GM19452 (cell line): Measurements from ENCODE around the gene PLCB1.

Source experiments
- ATAC-seq: cut with Tn5 transposase; IDR thresholded peaks from one replicate; pipeline ENCODE4 v1.9.1; 2021; ENCODE audit not compliant: unreplicated experiment

PLCB1 gene

GRCh38 chr20:8474027-8474668, 342.1 kb downstream of the PLCB1 start:
- no peak for ATAC-seq

DNA sequence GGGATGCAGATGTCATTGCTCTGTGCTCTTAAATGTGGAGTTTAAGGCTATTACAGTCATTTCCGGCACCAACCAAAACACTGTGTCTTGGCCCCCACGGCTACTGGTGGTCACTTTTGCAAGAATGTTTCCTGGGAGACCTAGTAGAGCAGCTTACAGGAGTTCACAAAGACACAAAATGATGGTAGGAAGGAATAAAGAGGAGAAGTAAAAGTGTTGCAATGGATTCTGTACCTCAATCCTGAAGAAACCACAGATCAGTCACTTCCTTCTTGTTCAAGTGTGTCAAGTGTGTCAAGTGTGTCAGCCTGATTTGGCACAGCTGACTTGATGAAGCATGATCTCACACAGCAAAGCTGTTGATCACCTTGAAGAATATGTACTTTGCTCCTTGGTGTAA, 344.0 kb downstream of the PLCB1 start:
- no peak for ATAC-seq

GRCh38 chr20:8480597-8480996, 348.5 kb downstream of the PLCB1 start:
- no peak for ATAC-seq

DNA sequence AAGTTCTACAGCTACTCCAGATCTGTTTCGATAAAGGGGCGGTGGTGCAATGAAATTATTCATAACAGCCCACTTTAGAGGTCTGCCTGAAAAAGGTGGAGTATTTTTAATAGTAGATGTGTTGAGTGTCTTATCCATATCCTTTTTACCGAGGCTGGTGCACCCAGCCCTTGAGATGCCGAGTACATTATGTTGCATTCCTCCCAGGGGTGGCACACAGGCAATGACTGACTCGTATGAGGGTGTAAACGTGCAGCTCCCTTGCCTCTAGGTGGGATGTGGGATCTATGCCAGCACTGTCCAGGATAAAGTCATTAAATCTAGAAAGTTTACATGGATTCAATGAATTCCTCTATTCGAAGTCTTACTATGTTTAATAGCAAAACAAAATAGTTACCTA, 355.6 kb downstream of the PLCB1 start:
- ATAC-seq = no peak

DNA sequence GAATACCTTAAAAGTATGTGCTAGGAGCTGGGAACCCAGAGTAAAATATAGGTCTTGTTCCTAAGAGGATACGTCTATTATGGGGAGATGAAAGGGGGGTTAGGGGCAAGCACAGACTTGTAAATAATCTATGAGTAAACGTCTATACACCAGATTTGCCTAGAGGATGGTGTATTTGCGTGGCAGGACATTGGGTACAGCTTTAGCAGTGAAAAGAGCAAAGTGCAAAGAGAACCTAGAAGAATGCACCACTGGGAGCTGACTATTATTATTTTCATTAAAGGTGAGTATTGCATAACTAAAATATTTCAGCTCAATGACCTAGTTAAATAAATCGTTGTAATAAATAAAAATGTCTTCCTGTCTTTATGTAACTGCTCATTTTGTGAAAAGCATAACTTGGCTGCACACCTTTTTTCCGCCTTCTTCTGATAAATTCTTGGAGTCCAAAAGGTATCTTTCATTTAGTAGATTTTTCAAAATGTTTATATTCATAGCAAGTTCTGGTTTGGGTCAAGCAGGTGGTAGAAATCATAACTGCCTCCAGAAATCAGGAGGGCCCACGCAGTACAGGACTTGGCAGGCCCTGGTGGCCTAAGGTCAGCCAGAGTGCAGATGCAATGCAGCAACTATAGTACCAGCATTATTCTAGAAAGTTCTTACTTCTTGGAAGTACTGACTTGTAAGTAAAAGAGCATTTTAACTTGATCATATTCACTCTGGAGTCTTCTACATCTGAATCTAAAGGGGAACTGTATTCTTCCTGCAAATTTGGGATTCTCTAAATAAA, 357.2 kb downstream of the PLCB1 start:
- ATAC-seq = no peak

DNA sequence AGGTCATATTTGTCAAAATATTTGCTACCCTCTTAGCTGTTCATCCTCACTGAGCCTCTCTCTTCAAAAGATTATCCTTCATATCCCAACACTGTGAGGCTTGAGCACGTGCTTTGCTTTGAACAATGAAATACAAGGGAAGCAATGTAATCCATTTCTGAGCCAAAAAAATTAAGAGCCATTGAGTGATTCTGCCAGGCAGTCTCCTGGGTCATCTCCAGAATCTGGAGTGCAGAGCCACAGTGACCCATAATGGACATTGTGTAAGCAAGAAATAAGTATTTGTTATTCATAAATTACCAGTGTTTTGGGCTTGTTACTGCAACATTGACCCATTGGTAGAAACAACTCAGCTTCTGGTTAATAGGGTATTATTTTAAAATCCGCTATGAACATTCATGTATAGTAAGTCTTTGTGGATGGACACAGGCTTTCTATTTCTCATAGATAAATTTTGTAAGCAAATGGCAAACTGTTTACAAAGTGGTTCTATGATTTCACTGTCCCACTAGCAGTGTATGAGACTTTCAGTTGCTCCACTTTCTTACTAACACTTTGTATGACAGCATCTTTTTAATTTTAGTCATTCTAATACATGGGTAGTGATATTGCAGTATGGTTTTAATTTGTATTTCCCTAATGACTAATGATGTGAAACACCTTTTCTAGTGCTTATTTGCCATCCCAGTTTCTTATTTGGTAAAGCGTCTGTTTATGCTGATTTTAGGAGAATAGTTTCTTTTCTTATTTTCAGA, 358.2 kb downstream of the PLCB1 start:
- ATAC-seq = no peak

GRCh38 chr20:8492173-8492572, 360.1 kb downstream of the PLCB1 start:
- ATAC-seq = no peak

GRCh38 chr20:8498571-8498970, 366.5 kb downstream of the PLCB1 start:
- ATAC-seq = no peak

- ATAC-seq = no peak
Observed at GRCh38 chr20:8504030-8504429, 372.0 kb downstream of the PLCB1 start.

DNA sequence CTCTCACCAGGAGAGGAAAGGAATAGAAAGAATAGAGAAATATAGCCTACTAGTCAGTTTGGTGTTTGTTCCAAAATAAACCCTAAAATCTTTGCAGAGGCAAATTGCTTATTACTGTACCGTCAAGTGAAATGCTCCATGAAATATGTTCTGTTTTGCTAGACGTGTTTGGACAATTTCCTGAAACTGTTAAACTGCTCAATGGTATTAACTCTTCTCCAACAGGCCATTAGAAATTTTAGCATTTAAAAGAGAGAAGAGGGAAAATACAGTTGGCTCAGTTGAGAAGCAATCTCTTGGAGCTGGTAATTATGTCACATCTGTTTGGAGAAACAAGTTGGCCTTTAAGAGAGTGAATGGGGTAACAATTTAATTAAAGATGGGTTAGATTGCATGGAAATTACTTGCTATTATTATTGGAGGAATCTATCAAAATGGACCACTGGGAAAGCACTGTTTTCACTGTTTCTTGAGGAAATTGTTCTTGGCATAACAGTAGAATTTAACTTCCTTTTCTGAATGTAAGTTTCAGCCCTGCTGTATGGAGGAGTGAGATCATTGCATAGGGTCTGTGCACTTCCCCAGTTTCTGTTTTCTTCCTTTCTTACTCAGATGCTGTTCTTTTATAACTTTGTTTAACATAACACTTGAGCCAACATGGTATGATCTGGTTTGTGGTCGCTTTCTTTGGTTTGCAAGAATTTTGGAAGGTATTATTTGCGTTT, 373.6 kb downstream of the PLCB1 start:
- ATAC-seq = no peak

GRCh38 chr20:8507231-8507630, 375.2 kb downstream of the PLCB1 start:
- no peak for ATAC-seq

DNA sequence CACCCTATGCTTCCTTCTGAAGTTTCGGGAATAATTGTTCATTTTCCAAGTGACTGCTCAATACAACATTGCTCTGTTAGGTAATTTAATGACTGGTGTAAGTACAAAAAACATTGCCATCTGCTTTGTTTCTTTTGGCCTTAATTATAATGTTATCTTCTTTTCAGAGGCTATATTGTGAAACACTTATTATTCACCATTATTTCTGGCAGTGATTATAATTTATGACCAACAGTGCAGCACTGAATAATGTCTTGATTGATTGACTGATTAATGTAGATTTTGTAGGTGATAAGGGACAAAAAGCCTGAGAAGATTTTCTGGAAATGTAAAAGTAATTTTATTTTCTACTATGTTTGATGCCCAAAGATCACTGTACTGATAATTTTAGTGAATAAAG, 377.7 kb downstream of the PLCB1 start:
- no peak for ATAC-seq

DNA sequence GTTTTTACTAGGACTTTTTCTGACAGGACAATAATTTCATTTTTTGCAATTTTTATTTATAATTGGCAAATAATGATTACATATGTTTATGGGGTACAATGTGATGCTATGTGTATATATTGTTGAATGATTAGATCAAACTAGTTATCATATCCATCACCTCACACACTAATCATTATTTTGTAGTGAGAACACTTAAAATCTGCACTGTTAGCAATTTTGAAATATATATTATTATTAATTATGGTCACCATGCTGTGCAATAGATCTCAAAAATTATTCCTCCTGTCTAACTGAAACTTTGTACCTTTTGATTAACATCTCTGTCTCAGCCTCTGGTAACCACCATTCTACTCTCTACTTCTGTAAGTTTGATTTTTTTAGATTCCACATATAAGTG, 378.7 kb downstream of the PLCB1 start:
- no peak for ATAC-seq

- no peak for ATAC-seq
Observed at GRCh38 chr20:8512003-8512402, 379.9 kb downstream of the PLCB1 start.

DNA sequence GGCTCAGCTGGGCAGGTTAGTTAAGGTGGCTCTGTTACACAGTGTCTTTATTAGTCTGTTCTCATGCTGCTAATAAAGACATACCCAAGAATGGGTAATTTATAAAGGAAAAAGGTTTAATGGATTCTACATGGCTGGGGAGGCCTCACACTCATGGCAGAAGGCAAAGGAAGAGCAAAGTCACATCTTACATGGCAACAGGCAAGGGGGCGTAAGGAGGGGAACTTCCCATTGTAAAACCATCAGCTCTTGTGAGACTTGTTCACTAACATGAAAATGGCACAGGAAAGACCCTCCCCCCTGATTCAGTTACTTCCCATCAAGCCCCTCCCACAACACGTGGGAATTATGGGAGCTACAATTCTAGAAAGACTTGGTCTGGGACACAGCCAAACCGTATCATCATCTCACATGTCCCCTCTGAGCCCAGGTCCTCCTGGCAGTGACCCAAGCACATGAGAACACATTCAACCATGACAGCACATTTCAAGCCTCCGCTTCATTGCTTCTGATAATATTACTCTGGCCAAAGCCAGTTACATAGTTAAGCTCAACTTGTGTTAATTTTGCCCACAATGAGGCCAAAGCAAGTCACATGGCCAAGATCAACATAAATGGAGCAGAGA, 383.9 kb downstream of the PLCB1 start:
- ATAC-seq = no peak

GRCh38 chr20:8518878-8519277, 386.8 kb downstream of the PLCB1 start:
- no peak for ATAC-seq

DNA sequence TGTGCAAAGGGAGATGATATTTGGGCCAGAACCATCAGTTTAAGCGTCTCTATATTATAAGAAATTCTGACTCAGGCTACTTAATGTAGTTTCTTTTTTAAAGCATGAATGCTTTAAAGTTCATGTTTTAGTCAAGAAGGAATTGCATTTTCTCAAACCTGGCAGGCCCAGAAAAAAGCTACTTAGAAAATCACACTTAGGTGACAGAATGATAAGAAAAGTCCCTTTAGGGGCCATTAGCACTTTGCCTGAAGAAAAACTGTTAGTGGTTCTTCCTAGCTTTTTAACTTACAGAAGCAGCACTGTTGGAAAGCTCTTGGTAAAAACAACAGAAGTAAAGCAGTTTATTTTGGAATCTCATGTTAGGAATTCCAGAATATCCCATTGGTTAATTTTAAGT, 387.8 kb downstream of the PLCB1 start:
- no peak for ATAC-seq

DNA sequence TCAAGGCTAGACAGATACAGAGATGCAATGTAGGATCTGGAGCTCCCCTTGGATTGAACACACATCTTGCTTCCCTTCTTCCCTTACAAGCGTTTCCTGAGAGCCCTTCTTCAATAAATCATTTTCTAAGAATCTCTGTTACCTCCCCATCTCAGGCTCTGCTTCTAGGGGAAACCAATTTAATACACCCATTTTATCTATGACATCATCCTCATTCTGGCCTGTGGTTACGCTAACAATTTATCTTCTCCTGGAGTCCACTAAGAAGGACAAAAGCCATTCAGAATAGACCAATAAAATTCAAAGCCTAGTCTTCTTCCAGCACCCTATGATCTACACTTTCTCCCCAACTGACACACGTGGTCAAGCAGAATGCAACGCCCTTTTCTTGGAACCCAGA, 390.1 kb downstream of the PLCB1 start:
- no peak for ATAC-seq

DNA sequence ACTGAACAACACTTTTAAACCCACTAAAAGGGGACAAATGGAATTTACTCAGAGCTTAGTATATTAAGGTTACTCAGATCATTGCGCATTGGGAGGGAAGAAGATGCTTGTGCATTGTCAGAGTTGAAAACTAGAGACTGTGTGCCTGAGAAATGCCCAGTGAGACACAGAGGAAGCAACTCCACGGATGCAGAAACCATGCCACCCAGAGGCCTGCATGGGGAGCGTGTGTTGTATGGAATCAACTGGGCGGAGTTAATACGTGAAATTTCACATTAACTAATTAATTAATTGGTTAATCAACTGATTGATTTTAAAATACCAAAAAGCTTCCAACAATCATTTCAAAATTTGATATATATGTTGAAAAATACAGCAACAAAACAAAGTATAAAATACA, 391.6 kb downstream of the PLCB1 start:
- ATAC-seq = no peak

DNA sequence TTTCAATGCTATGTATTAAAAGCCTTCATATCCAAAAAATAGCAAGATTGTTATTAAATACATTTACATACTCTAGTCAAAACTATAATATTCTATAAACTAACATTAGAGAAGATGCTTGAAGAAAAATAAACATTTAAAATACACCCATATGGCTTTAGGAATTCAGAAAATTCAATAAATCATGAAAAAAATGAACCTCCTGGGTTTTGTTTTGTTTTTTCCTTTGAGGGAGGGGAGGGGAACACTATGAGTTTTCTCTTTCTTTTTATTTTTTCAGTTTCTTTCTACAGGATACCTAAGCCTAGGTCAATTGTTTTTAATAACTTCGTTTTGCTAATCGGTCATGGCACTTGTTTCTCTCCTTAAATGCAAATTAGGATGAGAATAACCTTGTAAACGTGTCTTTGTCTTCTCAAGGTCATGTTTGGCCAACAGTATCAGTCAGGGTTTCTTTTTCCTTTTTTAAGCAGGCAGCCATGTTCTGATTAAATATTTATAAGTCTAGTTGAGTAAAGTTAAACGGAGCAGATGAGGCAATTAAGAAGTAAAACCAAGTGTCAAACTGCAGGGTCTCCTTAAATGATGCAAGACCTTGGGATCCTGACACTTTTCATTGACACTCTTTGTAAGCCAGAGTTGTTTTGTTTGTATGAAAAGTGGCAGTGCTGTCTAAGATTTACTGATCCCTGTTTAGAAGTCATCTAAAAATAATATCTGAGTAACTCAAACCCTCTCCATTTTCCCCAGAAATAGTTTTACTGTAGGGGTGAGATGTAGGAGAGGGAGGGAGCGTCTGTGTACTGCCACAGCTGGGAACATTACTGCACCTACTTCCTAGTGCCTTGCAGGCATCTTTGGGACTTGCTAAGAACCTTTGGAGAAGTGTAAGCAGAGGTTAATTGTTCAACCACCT, 392.3 kb downstream of the PLCB1 start:
- no peak for ATAC-seq
